K562 (cell line): ENCODE results near the gene SEMA3F. TPM values are rescaled to one million over a fixed set of nuclear protein-coding genes. Genes with fewer than 3 reads are reported as not detected.

ENCODE experiments used
- ATAC-seq: fragments of 200-7000 bp; cut with Tn5 transposase; 3 replicates; pipeline ENCODE4 v1.9.1; 2020; ENCODE audit warnings: moderate library complexity
- BruUV-seq: library from RNA; stranded (reverse); fragments of 400-500 nt; replicated peaks from 2 replicates; lab custom pipeline; 2021; lab: Mats Ljungman, UMichigan
- CTCF ChIA-PET: fragments of 300-600 bp; formaldehyde crosslinking; extraction: SDS; loops from one replicate; lab custom pipeline; 2021; ENCODE audit warnings: low intra/inter-chr PET ratio; lab: Yijun Ruan, JAX
- POLR2A ChIA-PET: fragments of 300-600, 350-650 bp; sonication (Branson Sonifier 250); formaldehyde crosslinking; extraction: SDS; loops from one replicate; lab custom pipeline; 2021; ENCODE audit warnings: antibody characterized with exemption, inconsistent platforms; lab: Yijun Ruan, JAX
- DNase-seq, 4 experiments: peaks; one replicate each; pipeline versions ENCODE4 v3.0.0 to v3.0.0-alpha.2; 2011 to 2018; ENCODE audit warnings: low spot score in 3 of 4, mixed read lengths in 3 of 4; ENCODE audit errors: extremely low read depth in 1 of 4
- FAIRE-seq: peaks from 2 replicates; lab custom pipeline; 2011; peaks lifted over from hg19 to GRCh38; lab: Jason Lieb, UNC
- H2AFZ ChIP-seq: 2 replicates; pipeline ENCODE4 v1.6.0; 2011; ENCODE audit warnings: low read depth, low read length, control low read depth, inconsistent platforms
- H3K27ac ChIP-seq: fragments of 200-600 bp; 3 replicates; pipeline ENCODE4 v1.8.0; 2011; ENCODE audit warnings: low read depth, mild to moderate bottlenecking, control low read depth, inconsistent platforms, low read length, moderate library complexity, mixed read lengths; ENCODE audit errors: extremely low read depth
- H3K27me3 ChIP-seq, 2 experiments: fragments of 300-600 bp in 1 of 2; 2 replicates in 1 of 2; 3 replicates in 1 of 2; pipeline versions ENCODE4 v1.6.0 to v1.8.0; 2011; ENCODE audit warnings: inconsistent platforms in 2 of 2, low read length in 2 of 2, mild to moderate bottlenecking in 1 of 2, mixed read lengths in 1 of 2, moderate library complexity in 1 of 2; ENCODE audit not compliant: control insufficient read depth in 2 of 2, insufficient read depth in 2 of 2
- H3K36me3 ChIP-seq: fragments of 300-600 bp; 3 replicates; pipeline ENCODE4 v1.8.0; 2011; ENCODE audit warnings: mild to moderate bottlenecking, low read length, inconsistent platforms; ENCODE audit not compliant: control insufficient read depth, insufficient read depth
- H3K4me1 ChIP-seq, 2 experiments: fragments of 200-600 bp in 1 of 2; replicated peaks in 1 of 2; 2 replicates in 1 of 2; 3 replicates in 1 of 2; pipeline versions ENCODE4 v1.5.1 to v1.8.0; 2011; ENCODE audit warnings: inconsistent platforms in 2 of 2, low read length in 2 of 2, mild to moderate bottlenecking in 1 of 2, mixed read lengths in 1 of 2, moderate library complexity in 1 of 2; ENCODE audit not compliant: control insufficient read depth in 2 of 2, insufficient read depth in 2 of 2
- H3K4me2 ChIP-seq: 2 replicates; pipeline ENCODE4 v1.6.1; 2011; ENCODE audit warnings: low read length, control low read depth, inconsistent platforms, mixed read lengths; ENCODE audit not compliant: insufficient read depth
- H3K4me3 ChIP-seq: fragments of 200-600 bp; sonication (generic), shearing (Covaris generic); 2 replicates; pipeline ENCODE4 v1.5.1; 2016; ENCODE audit warnings: control low read depth, inconsistent platforms
- H3K79me2 ChIP-seq: fragments of 200-600 bp; 3 replicates; pipeline ENCODE4 v1.8.0; 2011; ENCODE audit warnings: low read length, inconsistent platforms; ENCODE audit not compliant: control insufficient read depth, insufficient read depth
- H3K9ac ChIP-seq, 2 experiments: 2 replicates each; pipeline versions ENCODE4 v1.6.0 to v1.6.1; 2011; ENCODE audit warnings: low read depth in 2 of 2, low read length in 2 of 2, control low read depth in 1 of 2, inconsistent platforms in 1 of 2, mild to moderate bottlenecking in 1 of 2, mixed read lengths in 1 of 2; ENCODE audit not compliant: insufficient read depth in 1 of 2
- H3K9me1 ChIP-seq: one replicate; pipeline ENCODE4 v1.6.0; 2011; ENCODE audit warnings: inconsistent platforms, mild to moderate bottlenecking, low read length, moderate library complexity; ENCODE audit not compliant: control insufficient read depth, insufficient read depth
- H3K9me3 ChIP-seq: replicated peaks from 2 replicates; pipeline ENCODE4 v1.5.1; 2011; ENCODE audit warnings: low read depth, low read length, inconsistent platforms; ENCODE audit not compliant: control insufficient read depth, insufficient read depth
- H4K20me1 ChIP-seq: replicated peaks from 2 replicates; pipeline ENCODE4 v1.6.1; 2011; ENCODE audit warnings: low read length, inconsistent platforms, mixed read lengths; ENCODE audit not compliant: control insufficient read depth, insufficient read depth
- ARHGAP35 ChIP-seq: fragments of 450-650 bp; IDR thresholded peaks from 2 replicates; pipeline ENCODE4 v1.6.1; 2018; ENCODE audit not compliant: partially characterized antibody
- CEBPB ChIP-seq: fragments of 450-650 bp; IDR thresholded peaks from 2 replicates; pipeline ENCODE4 v1.6.1; 2016; ENCODE audit warnings: missing genetic modification characterization, missing compliant biosample characterization
- CHD2 ChIP-seq: IDR thresholded peaks from 2 replicates; pipeline ENCODE4 v1.6.1; 2011; ENCODE audit warnings: low read depth, low read length
- COPS2 ChIP-seq: fragments of 450-650 bp; conservative IDR thresholded peaks from 2 replicates; pipeline ENCODE4 v1.6.1; 2016; ENCODE audit warnings: mild to moderate bottlenecking, moderate library complexity
- FOSL1 ChIP-seq: fragments of 200-800 bp; sonication (Bioruptor generic); conservative IDR thresholded peaks from 2 replicates; pipeline ENCODE4 v1.6.1; 2016; ENCODE audit warnings: missing genetic modification characterization, missing compliant biosample characterization
- GTF2F1 ChIP-seq: IDR thresholded peaks from 2 replicates; pipeline ENCODE4 v1.6.1; 2011; ENCODE audit warnings: low read depth, low read length, improper control_type of control experiment
- IRF9 ChIP-seq: fragments of 450-650 bp; IDR thresholded peaks from 2 replicates; pipeline ENCODE4 v1.6.1; 2016; ENCODE audit warnings: missing biosample characterization, missing genetic modification characterization
- MYNN ChIP-seq, 2 experiments: sonication (generic); formaldehyde crosslinking in 1 of 2; IDR thresholded peaks; 2 replicates each; pipeline versions ENCODE4 v1.5.0 to v1.6.1; 2016 to 2020; ENCODE audit warnings: antibody characterized with exemption in 1 of 2, missing genetic modification reagents in 1 of 2
- NR0B1 ChIP-seq: fragments of 450-650 bp; IDR thresholded peaks from one replicate; pipeline ENCODE4 v1.6.1; 2018; ENCODE audit warnings: mild to moderate bottlenecking, moderate library complexity; ENCODE audit not compliant: partially characterized antibody
- RNF2 ChIP-seq: sonication (generic); IDR thresholded peaks from 2 replicates; pipeline ENCODE4 v1.6.1; 2016
- SAP30 ChIP-seq: fragments of 200-600 bp; sonication (generic); IDR thresholded peaks from 2 replicates; pipeline ENCODE4 v1.6.1; 2012; ENCODE audit warnings: borderline replicate concordance, low read depth, mild to moderate bottlenecking, moderate library complexity, low read length, control low read depth, inconsistent platforms; ENCODE audit not compliant: insufficient read depth, poor library complexity, severe bottlenecking
- ZBTB26 ChIP-seq: fragments of 450-650 bp; formaldehyde crosslinking; IDR thresholded peaks from 2 replicates; pipeline ENCODE4 v1.4.0; 2022; ENCODE audit warnings: missing genetic modification characterization
- ZNF134 ChIP-seq: fragments of 250-450 bp; sonication (Bioruptor Pico); conservative IDR thresholded peaks from 2 replicates; pipeline ENCODE4 v1.4.0; 2020
- ZNF282 ChIP-seq: sonication (generic); formaldehyde crosslinking; IDR thresholded peaks from 2 replicates; pipeline ENCODE4 v1.8.1; 2023; ENCODE audit warnings: missing genetic modification reagents
- ZNF561 ChIP-seq: fragments of 450-650 bp; formaldehyde crosslinking; conservative IDR thresholded peaks from 2 replicates; pipeline ENCODE4 v1.4.0; 2020; ENCODE audit warnings: mild to moderate bottlenecking, moderate library complexity
- ZNF583 ChIP-seq: fragments of 250-450 bp; sonication (Bioruptor Pico); IDR thresholded peaks from 2 replicates; pipeline ENCODE4 v1.4.0; 2020
- ZNF76 ChIP-seq: fragments of 250-450 bp; sonication (Bioruptor Pico); IDR thresholded peaks from 2 replicates; pipeline ENCODE4 v1.4.0; 2020; ENCODE audit warnings: mild to moderate bottlenecking, moderate library complexity, borderline replicate concordance
- ZNF785 ChIP-seq: fragments of 250-450 bp; sonication (Bioruptor Pico); IDR thresholded peaks from 2 replicates; pipeline ENCODE4 v1.4.0; 2020; ENCODE audit warnings: mild to moderate bottlenecking
- WGBS: fragments of 100-300 bp; shearing (Covaris generic); methylation state at CpG from one replicate; pipeline ENCODE4 v1.1.6; 2016; ENCODE audit warnings: low coverage, mixed read lengths; ENCODE audit not compliant: insufficient coverage; ENCODE audit errors: missing lambda C conversion rate; 5-methylcytosine and 5-hydroxymethylcytosine counted together
- in situ Hi-C: fragments of 300-500 bp; cut with MboI; formaldehyde crosslinking; loops from 4 replicates; pipeline ENCODE4 v1.15.0; 2018; ENCODE audit warnings: inconsistent platforms, mixed read lengths
- intact Hi-C: fragments of 100-400 bp; cut with micrococcal nuclease; formaldehyde crosslinking; loops from 2 replicates; pipeline ENCODE4 v1.14.2; 2022
- polyA plus RNA-seq, 8 experiments: library from polyadenylated mRNA; depleted of rRNA in 4 of 8; stranded (reverse) in 5 of 8; unstranded in 3 of 8; fragments of >200 nt; fragmentation: Nextera tagmentation in 2 of 8; fragmentation: Illumina TruSeq in 1 of 8; extraction: Ambion mirVana in 2 of 8; extraction: Trizol in 1 of 8; gene quantifications; 2 replicates each; pipeline versions ENCODE4 v1.2.1 to v1.2.3, GENCODE V29; 2011 to 2014; ENCODE audit warnings: inconsistent platforms in 1 of 8, missing spikeins in 1 of 8
- total RNA-seq, 7 experiments: library from RNA; depleted of rRNA in 6 of 7; stranded (reverse); fragments of >200 nt in 6 of 7; fragmentation: Illumina TruSeq in 2 of 7; extraction: Trizol in 2 of 7; gene quantifications; 2 replicates each; pipeline versions ENCODE4 v1.2.1 to v1.2.3, GENCODE V29; 2011 to 2021; ENCODE audit warnings: low replicate concordance in 1 of 7

SEMA3F gene
- total and polyA plus RNA-seq, 9 of the 15 experiments (the other 6 are each of a cell fraction or from before 2014, with no cell fraction given) = 0.58 to 3.0 (median 2.0) TPM; not detected in 2

GRCh38 chr3:50222169-50222528 lies 67.0 kb downstream of the SEMA3F start (continued):
- TF ChIP-seq ZBTB26 (CRISPR knock-in tag) (no peak), ZNF785 (CRISPR knock-in tag) (no peak), IRF9 (no peak), COPS2 (no peak)

GRCh38 chr3:50224639-50225038 lies 69.5 kb downstream of the SEMA3F start:
- CTCF ChIA-PET = interaction anchor here (4.0 kb wide), 1 partner anchor 30 kb away, joined by 91 read pairs; no protein-coding TSS in a partner anchor
- H3K79me2 ChIP-seq = no peaks in the 10 kb centered on the region
- in situ Hi-C loops = loop anchor here (5.0 kb wide), 2 partner anchors 32 to 48 kb away; partner anchors contain the start of gene GNAT1
- H3K4me3 ChIP-seq = no peak overlapping the region
- no peaks in the 10 kb centered on the region for H3K9me3 ChIP-seq
- intact Hi-C loops = no loop called here
- POLR2A ChIA-PET = no interaction called here
- no peak overlapping the region for H3K27ac ChIP-seq
- H3K9me1 ChIP-seq = no peaks in the 10 kb centered on the region
- no peak overlapping the region for H3K9ac ChIP-seq
- ATAC-seq (no peak), DNase-seq (no peak), FAIRE-seq (no peak)
- H4K20me1 ChIP-seq = no peaks in the 10 kb centered on the region
- no TSS peak for BruUV-seq
- H2AFZ ChIP-seq = no peak overlapping the region
- H3K27me3 ChIP-seq = 0 out of 5 replicates have a peak, but pooled peaks cover under 1 to 4% of the 10 kb centered on the region in 2 experiments
- no peak overlapping the region for H3K4me2 ChIP-seq
- no peaks in the 10 kb centered on the region for H3K36me3 ChIP-seq
- 13% methylated on average over 3 of the region's 5 CpGs for WGBS
- TF ChIP-seq FOSL1 (tag) (no peak), RNF2 (no peak), CHD2 (no peak), NR0B1 (no peak), ZNF583 (CRISPR knock-in tag) (no peak), GTF2F1 (no peak), ZNF561 (CRISPR knock-in tag) (no peak), ZNF282 (CRISPR knock-in tag) (no peak), MYNN (IDR thresholded peaks at IDR 0.05) (no peak), MYNN (CRISPR knock-in tag; IDR thresholded peaks at IDR 0.05) (no peak), SAP30 (no peak), ZNF134 (CRISPR knock-in tag) (no peak), ARHGAP35 (no peak), CEBPB (tag) (no peak), ZNF76 (CRISPR knock-in tag) (no peak)
- H3K4me1 ChIP-seq = peaks cover 14 to 42% of the 10 kb centered on the region in 2 experiments
